NT2/D1 (cell line): ENCODE measurements around the gene ATXN1.

Source experiments
- SUZ12 ChIP-seq: IDR thresholded peaks from 2 replicates; pipeline ENCODE4 v1.6.1; 2011; ENCODE audit not compliant: insufficient read length, insufficient read depth; ENCODE audit errors: extremely low read depth
- YY1 ChIP-seq: IDR thresholded peaks from 2 replicates; pipeline ENCODE4 v1.6.1; 2011; ENCODE audit not compliant: insufficient read length, insufficient read depth
- ZNF274 ChIP-seq: IDR thresholded peaks from 2 replicates; pipeline ENCODE4 v1.6.1; 2011; ENCODE audit warnings: mild to moderate bottlenecking, low read depth, low read length

DNA sequence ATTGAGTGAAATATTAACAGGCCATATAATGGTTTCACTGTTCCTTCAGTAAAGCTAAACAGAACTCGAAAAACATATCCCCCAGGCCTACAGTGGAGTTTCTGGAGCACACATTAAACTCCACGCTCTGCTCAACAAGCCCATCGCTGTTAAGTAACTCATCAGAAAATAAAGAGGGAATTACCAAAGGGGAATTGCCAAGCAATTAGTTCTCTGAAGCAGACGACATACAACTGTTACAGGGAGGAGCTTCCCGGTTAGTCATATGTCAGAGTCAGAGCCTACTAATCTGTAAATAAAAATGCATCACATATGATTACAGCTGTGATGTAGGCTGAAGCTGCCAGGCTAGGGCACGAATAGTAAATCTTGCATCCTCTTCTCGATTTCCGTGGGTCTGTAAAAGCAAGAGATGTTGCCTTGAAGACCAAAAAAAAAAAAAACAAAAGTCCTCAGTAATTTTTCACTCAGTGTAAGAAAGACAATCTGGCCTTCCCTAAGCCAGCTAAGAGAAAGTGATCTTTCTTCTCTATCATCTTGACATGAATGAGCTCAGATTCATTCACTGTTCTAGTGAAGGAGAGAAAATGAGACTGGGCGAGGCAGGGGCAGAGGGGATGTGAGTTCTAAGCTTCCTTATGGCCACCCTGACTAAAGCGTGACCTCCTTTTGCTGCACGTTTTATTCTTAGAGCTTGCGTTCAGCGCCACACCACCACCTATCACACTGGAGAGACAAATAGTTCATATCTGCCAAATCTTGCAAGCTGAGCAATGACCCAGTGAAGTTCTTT is 13.8 kb downstream of the ATXN1 start:
- TF ChIP-seq YY1 = no peak
- TF ChIP-seq ZNF274 = no peak
- TF ChIP-seq SUZ12 = no peak
